Brain microvascular endothelial cell (primary cell): ENCODE measurements around the gene DMTF1.

Source experiments
- DNase-seq: peaks from one replicate; pipeline ENCODE4 v3.0.0-alpha.2; 2020
- H3K27ac ChIP-seq: fragments of 250-450 bp; sonication (Bioruptor Pico); 2 replicates; pipeline ENCODE4 v1.5.1; 2020; ENCODE audit warnings: mild to moderate bottlenecking, moderate library complexity
- H3K27me3 ChIP-seq: fragments of 250-450 bp; sonication (Bioruptor Pico); replicated peaks from 2 replicates; pipeline ENCODE4 v1.5.1; 2020; ENCODE audit warnings: mild to moderate bottlenecking
- H3K36me3 ChIP-seq: fragments of 250-450 bp; sonication (Bioruptor Pico); replicated peaks from 2 replicates; pipeline ENCODE4 v1.5.1; 2020; ENCODE audit warnings: mild to moderate bottlenecking
- H3K4me3 ChIP-seq: 2 replicates; pipeline ENCODE4 v1.5.1; 2011; ENCODE audit warnings: low read depth, mild to moderate bottlenecking, control low read depth, low read length, moderate library complexity
- in situ Hi-C: cut with HindIII; loops from 2 replicates; pipeline ENCODE4 v1.10.0; 2017; ENCODE audit warnings: low sequenced_read_pairs, low pct_ligation_motif_present
- TF ChIP-seq, protein P1 (sequence below): IDR thresholded peaks from 2 replicates; pipeline ENCODE4 v1.5.1; 2011; ENCODE audit warnings: low read depth, mild to moderate bottlenecking, moderate library complexity, low read length, control low read depth, inconsistent platforms; ENCODE audit errors: missing control alignments

Gene DMTF1

DNA sequence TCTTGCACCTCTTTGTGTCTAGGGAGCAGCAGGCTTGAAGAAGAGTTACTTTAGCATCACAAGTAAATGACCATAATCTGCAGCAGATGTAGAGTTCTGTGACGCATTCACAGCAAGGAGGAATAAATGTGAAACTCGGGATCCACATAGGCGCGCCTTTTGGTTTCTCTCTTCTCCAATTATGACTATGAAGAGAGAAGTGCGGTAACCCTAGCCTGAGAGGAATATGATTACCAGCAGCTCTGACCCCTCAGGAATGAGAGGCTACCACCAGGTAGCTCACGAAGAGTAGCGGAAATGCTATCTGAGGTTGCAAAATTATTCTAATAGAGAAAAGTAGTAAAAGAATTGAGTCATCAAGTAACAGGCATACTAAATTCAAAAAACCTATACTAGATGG, 25.2 kb upstream of the DMTF1 start:
- in situ Hi-C loops = no loop called here
- TF ChIP-seq, protein P1, sequence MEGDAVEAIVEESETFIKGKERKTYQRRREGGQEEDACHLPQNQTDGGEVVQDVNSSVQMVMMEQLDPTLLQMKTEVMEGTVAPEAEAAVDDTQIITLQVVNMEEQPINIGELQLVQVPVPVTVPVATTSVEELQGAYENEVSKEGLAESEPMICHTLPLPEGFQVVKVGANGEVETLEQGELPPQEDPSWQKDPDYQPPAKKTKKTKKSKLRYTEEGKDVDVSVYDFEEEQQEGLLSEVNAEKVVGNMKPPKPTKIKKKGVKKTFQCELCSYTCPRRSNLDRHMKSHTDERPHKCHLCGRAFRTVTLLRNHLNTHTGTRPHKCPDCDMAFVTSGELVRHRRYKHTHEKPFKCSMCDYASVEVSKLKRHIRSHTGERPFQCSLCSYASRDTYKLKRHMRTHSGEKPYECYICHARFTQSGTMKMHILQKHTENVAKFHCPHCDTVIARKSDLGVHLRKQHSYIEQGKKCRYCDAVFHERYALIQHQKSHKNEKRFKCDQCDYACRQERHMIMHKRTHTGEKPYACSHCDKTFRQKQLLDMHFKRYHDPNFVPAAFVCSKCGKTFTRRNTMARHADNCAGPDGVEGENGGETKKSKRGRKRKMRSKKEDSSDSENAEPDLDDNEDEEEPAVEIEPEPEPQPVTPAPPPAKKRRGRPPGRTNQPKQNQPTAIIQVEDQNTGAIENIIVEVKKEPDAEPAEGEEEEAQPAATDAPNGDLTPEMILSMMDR = no peak
- no peak overlapping the region for H3K4me3 ChIP-seq
- no peaks in the 10 kb centered on the region for H3K27me3 ChIP-seq
- no peak for DNase-seq
- no peak overlapping the region for H3K27ac ChIP-seq
- no peaks in the 10 kb centered on the region for H3K36me3 ChIP-seq

DNA sequence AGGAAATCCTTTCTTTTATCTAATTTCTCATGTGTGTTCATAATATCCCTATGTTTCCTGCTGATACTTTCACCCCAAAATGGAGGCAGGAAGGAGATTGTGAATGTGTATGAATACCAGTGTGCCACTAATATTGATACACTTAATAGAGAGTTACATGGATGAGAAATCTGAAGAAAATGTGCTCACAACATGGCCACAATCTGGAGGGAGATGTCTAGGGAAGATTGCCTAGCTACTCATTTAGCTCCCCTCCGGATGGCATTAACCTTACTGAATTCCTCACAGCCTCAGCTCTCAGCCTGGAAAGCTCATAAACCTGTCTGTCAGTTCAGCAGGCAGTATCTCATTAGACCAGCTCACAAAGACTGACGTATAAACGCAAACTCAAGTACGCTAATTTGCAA, 23.4 kb upstream of the DMTF1 start:
- TF ChIP-seq, protein P1 = no peak
- H3K27ac ChIP-seq = no peak overlapping the region
- no peaks in the 10 kb centered on the region for H3K27me3 ChIP-seq
- in situ Hi-C loops = no loop called here
- H3K36me3 ChIP-seq = no peaks in the 10 kb centered on the region
- DNase-seq = no peak
- no peak overlapping the region for H3K4me3 ChIP-seq

DNA sequence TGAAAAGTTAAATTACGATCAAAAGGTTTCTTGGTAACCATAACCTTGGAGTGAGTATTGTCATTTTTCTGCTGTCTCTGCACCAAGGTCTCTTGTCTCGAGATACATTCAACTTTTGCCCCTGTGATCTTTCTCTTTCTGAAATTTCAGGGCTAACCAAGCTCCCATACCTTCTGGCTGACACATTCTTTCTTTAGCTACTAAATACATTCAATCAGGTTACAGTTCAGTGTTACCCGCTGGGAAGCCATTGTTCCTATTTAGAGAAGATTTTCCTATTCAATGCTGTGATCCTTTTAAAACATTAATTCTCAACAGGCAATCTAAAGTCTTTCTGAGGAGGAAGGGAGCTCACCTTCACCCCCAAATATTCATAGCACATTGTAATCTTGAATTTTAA, 22.9 kb upstream of the DMTF1 start:
- H3K27ac ChIP-seq = no peak overlapping the region
- in situ Hi-C loops = no loop called here
- H3K27me3 ChIP-seq = no peaks in the 10 kb centered on the region
- H3K4me3 ChIP-seq = no peak overlapping the region
- no peak for DNase-seq
- no peaks in the 10 kb centered on the region for H3K36me3 ChIP-seq
- TF ChIP-seq, protein P1 = no peak

DNA sequence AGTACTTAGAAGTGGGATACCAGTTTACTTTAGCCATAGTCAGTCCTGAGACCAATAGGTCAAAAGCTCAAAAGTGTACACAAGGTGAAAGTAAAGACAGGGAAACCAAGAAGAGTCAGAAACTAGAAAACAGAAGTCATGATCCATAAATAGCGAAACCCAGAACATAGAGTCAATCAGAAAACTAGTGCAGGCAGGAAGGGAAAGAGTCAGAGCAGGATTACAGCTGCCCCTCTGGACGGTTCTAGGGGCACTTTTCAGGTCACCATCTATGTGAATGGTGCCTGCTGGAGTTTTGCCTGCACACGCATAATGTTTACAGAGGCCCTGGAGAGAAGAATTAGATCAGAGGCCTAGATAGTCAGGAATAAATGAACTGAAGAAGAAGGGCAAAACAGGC, 22.4 kb upstream of the DMTF1 start:
- in situ Hi-C loops = no loop called here
- Histone ChIP-seq H3K27ac (no peak overlapping the region), H3K4me3 (no peak overlapping the region), H3K27me3 (no peaks in the 10 kb centered on the region), H3K36me3 (no peaks in the 10 kb centered on the region)
- DNase-seq = no peak
- TF ChIP-seq, protein P1 = no peak

DNA sequence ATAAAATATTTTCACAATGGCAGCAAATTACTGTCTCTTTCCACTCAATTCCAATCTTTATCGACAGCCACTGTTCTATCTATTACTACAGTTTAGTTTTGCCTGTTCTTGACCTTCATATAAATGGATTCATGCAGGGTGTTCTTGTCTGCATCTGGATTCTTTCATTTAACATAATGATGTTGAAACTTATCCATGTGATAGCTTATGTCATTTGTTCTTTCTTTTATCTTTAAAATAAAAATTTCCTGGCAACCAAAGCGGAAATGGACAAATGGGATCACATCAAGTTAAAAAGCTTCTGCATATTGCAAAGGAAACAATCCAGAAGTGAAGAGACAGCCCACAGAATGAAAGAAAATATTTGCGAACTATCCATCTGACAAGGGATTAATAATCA, 20.5 kb upstream of the DMTF1 start:
- H3K4me3 ChIP-seq = no peak overlapping the region
- TF ChIP-seq, protein P1 = no peak
- in situ Hi-C loops = no loop called here
- no peaks in the 10 kb centered on the region for H3K27me3 ChIP-seq
- DNase-seq = no peak
- no peaks in the 10 kb centered on the region for H3K36me3 ChIP-seq
- H3K27ac ChIP-seq = no peak overlapping the region

DNA sequence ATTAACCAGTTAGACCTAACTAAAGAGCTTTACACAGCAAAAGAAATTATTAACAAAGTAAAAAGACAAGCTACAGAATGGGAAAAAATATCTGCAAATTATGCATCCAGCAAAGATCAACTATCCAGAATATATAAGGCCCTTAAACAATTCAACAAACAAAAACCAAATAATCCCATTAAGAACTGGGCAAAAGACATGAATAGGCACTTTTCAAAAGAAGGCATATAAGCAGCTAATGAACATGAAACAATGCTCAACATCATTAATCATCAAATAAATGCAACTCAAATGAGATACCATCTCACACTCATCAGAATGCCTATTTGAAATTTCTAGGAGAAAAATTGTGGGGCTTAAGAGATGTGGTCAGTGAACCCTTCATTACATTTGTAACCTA, 15.0 kb upstream of the DMTF1 start:
- in situ Hi-C loops = no loop called here
- no peaks in the 10 kb centered on the region for H3K36me3 ChIP-seq
- no peaks in the 10 kb centered on the region for H3K27me3 ChIP-seq
- TF ChIP-seq, protein P1 = no peak
- H3K4me3 ChIP-seq = no peak overlapping the region
- DNase-seq = no peak
- H3K27ac ChIP-seq = no peak overlapping the region
